Measurements from ENCODE around the gene IGF2BP3.

DNA sequence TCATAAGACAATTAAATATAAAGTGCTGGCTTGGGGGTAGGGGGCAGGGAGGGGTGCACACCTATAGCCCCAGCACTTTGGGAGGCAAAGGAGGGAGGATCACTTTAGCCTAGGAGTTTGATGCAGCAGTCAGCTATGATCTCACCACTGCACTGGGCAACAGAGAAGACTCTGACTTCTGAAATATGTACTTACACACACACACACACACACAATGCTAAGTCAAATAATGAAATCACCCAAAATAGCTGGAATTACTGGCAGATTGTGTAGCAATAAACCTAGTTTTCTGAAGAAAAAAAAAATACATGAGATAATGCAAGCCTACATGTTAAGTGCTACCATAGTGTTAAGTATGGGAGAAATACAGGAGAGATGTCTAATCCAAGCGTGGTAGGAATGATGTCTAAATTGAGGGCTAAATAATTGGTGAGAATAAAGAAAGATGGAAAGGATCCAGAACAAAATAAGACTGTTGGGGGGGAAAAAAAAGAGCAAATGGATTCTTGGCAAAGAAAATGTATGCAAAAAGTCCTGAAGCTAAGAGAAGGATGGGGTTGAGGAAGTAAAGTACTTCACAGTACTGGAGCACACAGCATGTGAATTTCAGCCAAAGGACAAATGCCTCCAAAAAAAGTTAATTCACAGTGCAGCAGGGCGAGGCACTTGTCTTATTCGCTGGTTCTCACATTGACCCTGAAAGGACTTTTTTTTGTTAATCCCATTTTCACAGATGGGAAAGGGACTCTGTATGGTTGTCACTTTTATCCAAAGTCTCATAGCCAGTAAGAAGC, 73.9 kb downstream of the IGF2BP3 start:
- TF ChIP-seq POLR2A (IDR thresholded peaks at IDR 0.05; ENCODE audit: low read depth, low read length) (no peak), POLR2AphosphoS5 (IDR thresholded peaks at IDR 0.05; ENCODE audit: low read depth, low read length) (no peak)

Measured in GM12891 (cell line).